ENCODE results near the gene PTPRN.

Gene PTPRN

GRCh38 chr2:219281588-219281987 is 27.6 kb downstream of the PTPRN start:
- H3K4me1 ChIP-seq (ENCODE audit: low read depth, poor library complexity, severe bottlenecking), result peaks cover 28% of the 10 kb centered on the region

GRCh38 chr2:219280651-219281050 is 28.6 kb downstream of the PTPRN start:
- H3K9ac ChIP-seq, result no peak overlapping the region
- H4K20me1 ChIP-seq (ENCODE audit: insufficient read depth), result no peaks in the 10 kb centered on the region
- no peaks in the 10 kb centered on the region for H3K36me3 ChIP-seq (ENCODE audit: insufficient read depth)
- no peak overlapping the region for H3K4me2 ChIP-seq
- H3K27me3 ChIP-seq (ENCODE audit: insufficient read depth, low read depth), result no peaks in the 10 kb centered on the region
- TF ChIP-seq CTCF (conservative IDR thresholded peaks at IDR 0.05; ENCODE audit: low read depth, low read length), result no peak
- no peaks in the 10 kb centered on the region for H3K79me2 ChIP-seq (ENCODE audit: insufficient read depth, low read depth)
- peaks cover 28% of the 10 kb centered on the region for H3K4me1 ChIP-seq (ENCODE audit: low read depth, poor library complexity, severe bottlenecking)
- H3K4me3 ChIP-seq (IDR thresholded peaks at IDR 0.05; ENCODE audit: insufficient read depth, low read depth, low read length), result no peak overlapping the region
- no peak overlapping the region for H3K27ac ChIP-seq
- no peak overlapping the region for H2AFZ ChIP-seq (ENCODE audit: low read depth)

More at GRCh38 chr2:219281588-219281987, 27.6 kb downstream of the PTPRN start:
- no peak overlapping the region for H3K4me3 ChIP-seq (IDR thresholded peaks at IDR 0.05; ENCODE audit: insufficient read depth, low read depth, low read length)
- H3K27me3 ChIP-seq (ENCODE audit: insufficient read depth, low read depth), result no peaks in the 10 kb centered on the region
- no peaks in the 10 kb centered on the region for H3K36me3 ChIP-seq (ENCODE audit: insufficient read depth)
- H2AFZ ChIP-seq (ENCODE audit: low read depth), result no peak overlapping the region
- H4K20me1 ChIP-seq (ENCODE audit: insufficient read depth), result no peaks in the 10 kb centered on the region
- H3K9ac ChIP-seq, result no peak overlapping the region
- no peak overlapping the region for H3K27ac ChIP-seq
- H3K79me2 ChIP-seq (ENCODE audit: insufficient read depth, low read depth), result no peaks in the 10 kb centered on the region
- no peak overlapping the region for H3K4me2 ChIP-seq
- no peak for TF ChIP-seq CTCF (conservative IDR thresholded peaks at IDR 0.05; ENCODE audit: low read depth, low read length)

- Histone ChIP-seq H3K9ac (peak overlapping the region; percentile 73; the same call in 1 of the 2 replicates), H4K20me1 (ENCODE audit: insufficient read depth) (no peaks in the 10 kb centered on the region), H3K27ac (peak overlapping the region; percentile 80), H3K4me3 (IDR thresholded peaks at IDR 0.05; ENCODE audit: insufficient read depth, low read depth, low read length) (no peak overlapping the region), H3K79me2 (ENCODE audit: insufficient read depth, low read depth) (no peaks in the 10 kb centered on the region), H3K4me1 (ENCODE audit: low read depth, poor library complexity, severe bottlenecking) (peaks cover 28% of the 10 kb centered on the region), H3K4me2 (peak overlapping the region; percentile 89), H3K27me3 (ENCODE audit: insufficient read depth, low read depth) (no peaks in the 10 kb centered on the region), H3K36me3 (ENCODE audit: insufficient read depth) (no peaks in the 10 kb centered on the region), H2AFZ (ENCODE audit: low read depth) (peak overlapping the region; percentile 75)
- no peak for TF ChIP-seq CTCF (conservative IDR thresholded peaks at IDR 0.05; ENCODE audit: low read depth, low read length)
These were observed 29.2 kb downstream of the PTPRN start for GRCh38 chr2:219279916-219280516.

GRCh38 chr2:219279151-219279915 is 29.9 kb downstream of the PTPRN start, which contains the start of gene DNAJB2:
Gene DNAJB2 (plus strand): TSS chr2:219279366. CDS start chr2:219279834, 468 bp downstream.
- no peaks in the 10 kb centered on the region for H3K27me3 ChIP-seq (ENCODE audit: insufficient read depth, low read depth)

More at GRCh38 chr2:219279151-219279915, 29.9 kb downstream of the PTPRN start, which contains the start of gene DNAJB2:
- Histone ChIP-seq H3K4me2 (peak within 1 kb of the TSS; percentile 89), H3K4me3 (IDR thresholded peaks at IDR 0.05; ENCODE audit: insufficient read depth, low read depth, low read length) (peak within 1 kb of the TSS; percentile 70), H3K36me3 (ENCODE audit: insufficient read depth) (no peaks in the 10 kb centered on the region), H4K20me1 (ENCODE audit: insufficient read depth) (no peaks in the 10 kb centered on the region), H3K79me2 (ENCODE audit: insufficient read depth, low read depth) (no peaks in the 10 kb centered on the region), H3K4me1 (ENCODE audit: low read depth, poor library complexity, severe bottlenecking) (peaks cover 28% of the 10 kb centered on the region), H3K9ac (peak within 1 kb of the TSS; percentile 73), H3K27ac (peak within 1 kb of the TSS; percentile 80), H2AFZ (ENCODE audit: low read depth) (peak within 1 kb of the TSS; percentile 90)
- no peak; the same call in 1 of the 2 replicates for TF ChIP-seq CTCF (conservative IDR thresholded peaks at IDR 0.05; ENCODE audit: low read depth, low read length)

All from KMS-11 (cell line).